CD4-positive, alpha-beta memory T cell (primary cell): ENCODE measurements around the gene OIT3. TPM values are rescaled to one million over a fixed set of nuclear protein-coding genes. Genes with fewer than 3 reads are reported as not detected.

Experiments used
- CTCF ChIA-PET: fragments of 350-600 bp; sonication (Branson Sonifier 250); formaldehyde crosslinking; loops from one replicate; lab custom pipeline; 2021; ENCODE audit warnings: inconsistent platforms; ENCODE audit not compliant: partially characterized antibody; lab: Charles Lee
- POLR2A ChIA-PET: fragments of 350-600 bp; sonication (Branson Sonifier 250); formaldehyde crosslinking; loops from one replicate; lab custom pipeline; 2021; ENCODE audit not compliant: partially characterized antibody; lab: Charles Lee
- DNase-seq, 5 donors: peaks; one replicate each; pipeline versions ENCODE4 v3.0.0 to v3.0.0-alpha.2; 2020 to 2022; ENCODE audit warnings: mixed read lengths in 1 of 5
- H3K27ac ChIP-seq: one replicate; pipeline ENCODE4 v1.7.0; 2013; ENCODE audit warnings: low read depth, low read length
- H3K27me3 ChIP-seq: 2 replicates; pipeline ENCODE4 v1.7.0; 2013; ENCODE audit warnings: mild to moderate bottlenecking, low read length, moderate library complexity; ENCODE audit not compliant: insufficient read depth
- H3K36me3 ChIP-seq: 2 replicates; pipeline ENCODE4 v1.7.0; 2013; ENCODE audit warnings: mild to moderate bottlenecking, low read length, moderate library complexity; ENCODE audit not compliant: insufficient read depth
- H3K4me1 ChIP-seq: 2 replicates; pipeline ENCODE4 v1.7.0; 2013; ENCODE audit warnings: mild to moderate bottlenecking, low read length, moderate library complexity; ENCODE audit not compliant: insufficient read depth
- H3K4me3 ChIP-seq, 2 donors: one replicate each; pipeline ENCODE4 v1.7.0; 2013; ENCODE audit warnings: low read length in 2 of 2, mild to moderate bottlenecking in 1 of 2
- H3K9me3 ChIP-seq, 2 donors: one replicate each; pipeline ENCODE4 v1.7.0; 2013; ENCODE audit warnings: low read length in 2 of 2, control low read depth in 1 of 2; ENCODE audit not compliant: control insufficient read depth in 1 of 2
- H3K27ac Mint-ChIP-seq, 7 donors: one replicate each; pipeline ENCODE4 v1.8.0; 2020 to 2021; ENCODE audit warnings: mixed read lengths in 7 of 7, mild to moderate bottlenecking in 6 of 7, inconsistent platforms in 3 of 7, moderate library complexity in 3 of 7
- H3K27me3 Mint-ChIP-seq, 2 donors: one replicate each; pipeline ENCODE4 v1.8.0; 2020 to 2021; ENCODE audit warnings: mixed read lengths in 2 of 2
- H3K36me3 Mint-ChIP-seq, 2 donors: one replicate each; pipeline ENCODE4 v1.8.0; 2020 to 2021; ENCODE audit warnings: mixed read lengths in 2 of 2, inconsistent platforms in 1 of 2, mild to moderate bottlenecking in 1 of 2
- H3K4me1 Mint-ChIP-seq, 4 donors: one replicate each; pipeline ENCODE4 v1.8.0; 2020 to 2021; ENCODE audit warnings: mixed read lengths in 4 of 4, mild to moderate bottlenecking in 1 of 4
- H3K4me3 Mint-ChIP-seq, 8 donors: one replicate each; pipeline ENCODE4 v1.8.0; 2020 to 2021; ENCODE audit warnings: mixed read lengths in 8 of 8, mild to moderate bottlenecking in 7 of 8, moderate library complexity in 6 of 8, inconsistent platforms in 3 of 8
- H3K9me3 Mint-ChIP-seq, 8 donors: one replicate each; pipeline ENCODE4 v1.8.0; 2020 to 2021; ENCODE audit warnings: mixed read lengths in 8 of 8, mild to moderate bottlenecking in 5 of 8, inconsistent platforms in 3 of 8, moderate library complexity in 1 of 8
- intact Hi-C: fragments of 100-400 bp; cut with micrococcal nuclease; formaldehyde crosslinking; loops from one replicate; pipeline ENCODE4 v1.15.1; 2023
- polyA plus RNA-seq, 2 donors: library from polyadenylated mRNA; unstranded; fragments of 300-500 nt; fragmentation: Illumina TruSeq; gene quantifications; one replicate each; pipeline ENCODE4 v1.2.3, GENCODE V29; 2021
- total RNA-seq, 2 experiments: library from RNA; stranded (reverse); gene quantifications; one replicate each; pipeline ENCODE4 v1.2.3, GENCODE V29; 2021

OIT3 gene
- under 1 TPM in 1 of 2 experiments, not detected in 1; 0.20 TPM for total RNA-seq
- polyA plus RNA-seq: not detected

GRCh38 chr10:72893136-72893798 lies at the start of gene OIT3:
Gene OIT3, plus strand, starts transcription at chr10:72893739. Its CDS starts 60 bp downstream, at chr10:72893799.
- Mint-ChIP-seq H3K9me3 (no peaks in the 10 kb centered on the region), H3K27ac (no peak within 1 kb of the TSS), H3K36me3 (peaks cover 7% of the 10 kb centered on the region in 2 donors), H3K4me1 (peaks cover 1 to 4% (median 3%) of the 10 kb centered on the region in 4 donors), H3K27me3 (peaks cover 11% of the 10 kb centered on the region in 2 donors), H3K4me3 (no peak within 1 kb of the TSS)
- intact Hi-C loops: no loop called here
- Histone ChIP-seq H3K4me3 (no peak within 1 kb of the TSS), H3K4me1 (no peaks in the 10 kb centered on the region), H3K27me3 (no peaks in the 10 kb centered on the region), H3K9me3 (no peaks in the 10 kb centered on the region), H3K27ac (no peak within 1 kb of the TSS), H3K36me3 (no peaks in the 10 kb centered on the region)
- ChIA-PET POLR2A (no interaction called here), CTCF (no interaction called here)
- DNase-seq: no peak

- H3K27me3 ChIP-seq: no peaks in the 10 kb centered on the region
- peaks cover 1 to 16% of the 10 kb centered on the region in 2 donors for H3K36me3 Mint-ChIP-seq
- ChIA-PET CTCF (interaction anchor here (0.6 kb wide), 1 partner anchor 149 kb away, joined by 3 read pairs; no protein-coding TSS in a partner anchor), POLR2A (no interaction called here)
- no peaks in the 10 kb centered on the region for H3K9me3 ChIP-seq
- H3K4me1 Mint-ChIP-seq: peaks cover 0 to 5% (median 0%) of the 10 kb centered on the region in 4 donors
- DNase-seq: no peak
- H3K36me3 ChIP-seq: no peaks in the 10 kb centered on the region
- H3K9me3 Mint-ChIP-seq: peaks cover 0 to 5% (median 2%) of the 10 kb centered on the region in 8 donors
- no peak overlapping the region for H3K4me3 Mint-ChIP-seq
- H3K27ac Mint-ChIP-seq: no peak overlapping the region
- H3K27me3 Mint-ChIP-seq: no peaks in the 10 kb centered on the region
- no peak overlapping the region for H3K27ac ChIP-seq
- no peak overlapping the region for H3K4me3 ChIP-seq
- intact Hi-C loops: no loop called here
- no peaks in the 10 kb centered on the region for H3K4me1 ChIP-seq
Measured at GRCh38 chr10:72846238-72846637, 47.3 kb upstream of the OIT3 start.

GRCh38 chr10:72847681-72848080 lies 45.9 kb upstream of the OIT3 start:
- Mint-ChIP-seq H3K4me3 (no peak overlapping the region), H3K27me3 (no peaks in the 10 kb centered on the region), H3K4me1 (no peaks in the 10 kb centered on the region), H3K27ac (no peak overlapping the region), H3K36me3 (peaks cover 4 to 28% of the 10 kb centered on the region in 2 donors), H3K9me3 (peaks cover 0 to 7% (median 5%) of the 10 kb centered on the region in 8 donors)
- no peaks in the 10 kb centered on the region for H3K36me3 ChIP-seq
- no peaks in the 10 kb centered on the region for H3K4me1 ChIP-seq
- ChIA-PET POLR2A (no interaction called here), CTCF (no interaction called here)
- DNase-seq: no peak
- intact Hi-C loops: no loop called here
- H3K27ac ChIP-seq: no peak overlapping the region
- no peaks in the 10 kb centered on the region for H3K27me3 ChIP-seq
- H3K9me3 ChIP-seq: no peaks in the 10 kb centered on the region
- H3K4me3 ChIP-seq: no peak overlapping the region

- H3K27ac ChIP-seq: no peak overlapping the region
- Mint-ChIP-seq H3K27ac (no peak overlapping the region), H3K36me3 (peaks cover 4 to 29% of the 10 kb centered on the region in 2 donors), H3K27me3 (no peaks in the 10 kb centered on the region), H3K4me3 (no peak overlapping the region), H3K9me3 (peaks cover 0 to 7% (median 5%) of the 10 kb centered on the region in 8 donors), H3K4me1 (no peaks in the 10 kb centered on the region)
- CTCF ChIA-PET: no interaction called here
- POLR2A ChIA-PET: no interaction called here
- no peak for DNase-seq
- H3K27me3 ChIP-seq: no peaks in the 10 kb centered on the region
- H3K4me3 ChIP-seq: no peak overlapping the region
- no peaks in the 10 kb centered on the region for H3K4me1 ChIP-seq
- H3K36me3 ChIP-seq: no peaks in the 10 kb centered on the region
- intact Hi-C loops: no loop called here
- H3K9me3 ChIP-seq: no peaks in the 10 kb centered on the region
Measured at GRCh38 chr10:72850861-72851260, 42.7 kb upstream of the OIT3 start.

GRCh38 chr10:72851509-72851908 lies 42.0 kb upstream of the OIT3 start:
- no peaks in the 10 kb centered on the region for H3K36me3 ChIP-seq
- H3K9me3 Mint-ChIP-seq: peaks cover 0 to 7% (median 5%) of the 10 kb centered on the region in 8 donors
- POLR2A ChIA-PET: no interaction called here
- no peak overlapping the region for H3K4me3 ChIP-seq
- H3K9me3 ChIP-seq: no peaks in the 10 kb centered on the region
- CTCF ChIA-PET: no interaction called here
- no peak for DNase-seq
- no peaks in the 10 kb centered on the region for H3K27me3 Mint-ChIP-seq
- H3K4me1 ChIP-seq: no peaks in the 10 kb centered on the region
- no peaks in the 10 kb centered on the region for H3K27me3 ChIP-seq
- peaks cover 4 to 29% of the 10 kb centered on the region in 2 donors for H3K36me3 Mint-ChIP-seq
- intact Hi-C loops: no loop called here
- H3K27ac ChIP-seq: no peak overlapping the region
- H3K27ac Mint-ChIP-seq: no peak overlapping the region
- no peaks in the 10 kb centered on the region for H3K4me1 Mint-ChIP-seq
- H3K4me3 Mint-ChIP-seq: no peak overlapping the region

GRCh38 chr10:72852508-72852907 lies 41.0 kb upstream of the OIT3 start:
- H3K4me3 ChIP-seq: no peak overlapping the region
- no peaks in the 10 kb centered on the region for H3K36me3 ChIP-seq
- no peaks in the 10 kb centered on the region for H3K27me3 Mint-ChIP-seq
- no peak overlapping the region for H3K27ac Mint-ChIP-seq
- intact Hi-C loops: no loop called here
- no peaks in the 10 kb centered on the region for H3K4me1 ChIP-seq
- H3K4me1 Mint-ChIP-seq: no peaks in the 10 kb centered on the region
- POLR2A ChIA-PET: no interaction called here
- H3K9me3 Mint-ChIP-seq: peaks cover 0 to 7% (median 5%) of the 10 kb centered on the region in 8 donors
- DNase-seq: no peak
- peak overlapping the region in 1 of 8 donors; percentile 8 for H3K4me3 Mint-ChIP-seq
- no peaks in the 10 kb centered on the region for H3K27me3 ChIP-seq
- peaks cover 4 to 29% of the 10 kb centered on the region in 2 donors for H3K36me3 Mint-ChIP-seq
- CTCF ChIA-PET: no interaction called here
- H3K9me3 ChIP-seq: no peaks in the 10 kb centered on the region
- H3K27ac ChIP-seq: no peak overlapping the region

GRCh38 chr10:72855129-72855528 lies 38.4 kb upstream of the OIT3 start:
- H3K9me3 Mint-ChIP-seq: peaks cover 0 to 7% (median 4%) of the 10 kb centered on the region in 8 donors
- H3K4me3 Mint-ChIP-seq: no peak overlapping the region
- Histone ChIP-seq H3K4me3 (no peak overlapping the region), H3K36me3 (no peaks in the 10 kb centered on the region), H3K4me1 (no peaks in the 10 kb centered on the region), H3K27me3 (no peaks in the 10 kb centered on the region), H3K27ac (no peak overlapping the region), H3K9me3 (no peaks in the 10 kb centered on the region)
- peaks cover 5 to 17% of the 10 kb centered on the region in 2 donors for H3K36me3 Mint-ChIP-seq
- POLR2A ChIA-PET: no interaction called here
- intact Hi-C loops: no loop called here
- no peak overlapping the region for H3K27ac Mint-ChIP-seq
- CTCF ChIA-PET: no interaction called here
- H3K27me3 Mint-ChIP-seq: no peaks in the 10 kb centered on the region
- no peak for DNase-seq
- no peaks in the 10 kb centered on the region for H3K4me1 Mint-ChIP-seq
